Ramos (cell line): ENCODE results near the gene ZBTB7A.

Experiments used
- in situ Hi-C: fragments of 300-500 bp; cut with MboI; formaldehyde crosslinking; loops from one replicate; pipeline ENCODE4 v1.14.3; 2022; ENCODE audit warnings: low sequenced_read_pairs; ENCODE audit not compliant: unreplicated experiment

Gene ZBTB7A

DNA sequence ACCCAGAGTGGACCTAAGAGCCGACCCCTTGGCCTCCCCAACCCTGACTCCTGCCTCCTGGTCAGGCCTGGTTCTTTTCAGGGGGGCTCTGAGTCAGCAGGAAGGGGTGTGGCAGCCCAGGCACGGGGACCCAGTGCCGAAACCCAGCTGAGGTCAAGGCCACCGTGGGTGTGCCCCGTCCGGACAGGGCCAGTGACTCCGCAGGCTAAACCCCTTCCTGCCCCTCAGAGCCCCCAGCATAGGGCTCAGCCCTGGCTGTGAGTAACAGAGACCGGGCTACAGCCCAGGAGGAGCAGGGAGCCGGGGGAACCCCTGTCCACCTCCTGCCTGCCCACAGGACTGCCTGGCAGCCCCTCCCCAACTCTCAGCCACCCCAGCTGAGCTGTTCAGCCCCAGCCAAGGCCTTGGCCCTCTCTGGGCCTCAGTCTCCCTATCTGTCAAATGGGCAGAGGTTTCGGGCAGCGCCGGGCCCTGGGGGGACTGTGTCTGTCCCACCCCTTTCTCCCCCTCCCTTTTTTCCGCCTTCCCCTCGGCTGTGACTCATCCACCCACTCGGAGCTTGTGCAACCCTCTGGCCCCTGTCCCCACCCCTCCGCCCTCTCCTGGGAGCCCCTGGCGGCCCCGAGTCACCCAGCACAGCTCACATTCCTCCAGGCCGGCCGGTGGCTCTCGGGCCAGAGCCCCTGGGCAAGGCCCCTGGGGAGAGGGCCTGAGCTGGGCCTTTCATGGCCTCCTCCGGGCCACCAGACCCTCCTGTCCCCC is 8.6 kb downstream of the ZBTB7A start:
- in situ Hi-C loops: no loop called here

DNA sequence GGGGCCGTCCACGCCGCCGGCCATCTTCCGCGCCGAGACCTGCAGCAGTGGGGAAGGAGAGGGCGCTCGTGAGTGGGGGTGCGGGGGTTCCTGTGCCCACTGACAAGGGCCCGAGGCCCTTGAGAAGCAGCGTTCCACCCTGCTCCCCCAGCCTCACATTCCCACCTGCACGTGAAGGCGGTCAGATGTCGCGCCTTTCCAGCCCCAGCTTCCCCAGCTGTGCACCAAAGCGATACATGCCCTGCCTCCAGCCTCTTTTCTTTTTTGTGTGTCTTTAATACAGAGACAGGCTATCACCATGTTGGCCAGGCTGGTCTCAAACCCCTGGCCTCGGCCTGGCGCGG is 11.5 kb downstream of the ZBTB7A start:
- in situ Hi-C loops: no loop called here

DNA sequence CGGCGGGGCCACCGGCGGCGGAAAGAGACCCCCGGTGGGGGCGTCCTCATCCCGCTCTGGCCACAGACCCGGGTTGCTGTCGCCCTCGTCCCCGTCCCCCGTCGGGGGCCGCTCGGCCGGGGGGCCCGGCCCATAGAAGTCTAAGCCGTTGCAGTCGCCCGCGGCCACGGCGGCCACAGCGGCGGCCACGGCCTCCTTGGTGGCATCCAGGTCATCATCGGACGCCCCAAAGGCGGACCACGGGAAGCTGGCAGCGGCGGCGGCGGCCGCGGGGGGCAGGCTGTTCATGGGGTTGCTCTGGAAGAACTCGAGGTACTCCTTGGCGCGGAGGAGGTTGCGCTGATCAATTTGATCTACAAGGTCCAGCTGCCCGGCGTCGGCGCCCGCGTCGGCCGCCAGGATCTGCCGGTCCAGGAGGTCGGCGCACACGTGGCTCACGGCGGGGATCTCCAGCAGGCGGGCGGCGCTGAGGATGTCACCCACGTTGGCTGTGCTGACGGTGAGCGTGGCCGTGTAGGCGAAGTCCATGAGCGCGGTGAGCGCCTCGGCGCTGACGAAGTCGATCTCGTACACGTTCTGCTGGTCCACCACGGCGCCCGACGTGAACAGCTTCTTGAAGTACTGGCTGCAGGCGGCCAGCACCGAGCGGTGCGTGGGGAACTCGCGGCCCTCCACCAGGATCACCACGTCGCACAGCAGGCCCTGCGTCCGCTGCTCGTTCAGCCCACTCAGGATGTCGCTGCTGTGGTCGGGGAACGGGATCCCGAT is 12.1 kb downstream of the ZBTB7A start:
- in situ Hi-C loops: no loop called here

DNA sequence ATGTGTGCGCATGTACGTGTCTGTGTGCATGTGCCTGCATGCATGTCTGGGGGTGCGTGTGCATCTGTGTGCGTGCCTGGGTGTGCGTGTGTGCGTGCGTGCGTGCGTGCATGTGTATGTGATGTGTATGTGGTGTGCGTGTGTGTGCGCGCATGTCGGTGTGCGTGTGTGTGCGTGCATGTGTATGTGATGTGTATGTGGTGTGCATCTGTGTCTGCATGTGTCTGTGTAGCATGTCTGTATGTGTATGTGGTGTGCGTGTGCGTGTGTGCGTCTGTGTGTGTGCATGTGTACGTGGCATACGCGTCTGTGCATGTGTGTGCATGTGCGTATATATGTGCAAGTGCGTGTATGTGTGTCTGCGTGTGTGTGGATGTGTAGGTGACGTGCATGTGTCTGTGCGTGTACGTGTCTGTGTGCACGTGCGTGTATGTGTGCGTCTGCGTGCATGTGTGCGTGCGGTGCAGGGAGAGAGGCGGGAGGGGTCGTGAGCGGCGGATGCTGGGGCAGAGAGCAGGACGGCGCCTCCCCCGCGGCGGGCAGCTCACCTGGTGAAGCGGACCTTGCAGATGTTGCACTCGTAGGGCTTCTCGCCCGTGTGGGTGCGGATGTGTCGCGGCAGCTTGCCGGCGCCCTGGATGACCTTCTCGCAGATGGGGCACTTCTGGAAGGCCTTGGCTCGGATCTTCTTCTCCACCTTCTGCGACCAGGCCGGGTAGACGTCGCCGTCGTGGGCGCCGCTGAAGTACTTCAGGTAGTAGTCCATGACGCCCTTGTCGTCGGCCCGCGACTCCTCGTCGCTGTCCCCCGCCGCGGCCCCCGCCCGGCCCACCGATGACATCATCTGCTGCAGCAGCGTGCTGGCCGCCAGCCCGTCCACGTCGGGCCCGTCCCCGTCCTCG is 13.0 kb downstream of the ZBTB7A start:
- in situ Hi-C loops: no loop called here

DNA sequence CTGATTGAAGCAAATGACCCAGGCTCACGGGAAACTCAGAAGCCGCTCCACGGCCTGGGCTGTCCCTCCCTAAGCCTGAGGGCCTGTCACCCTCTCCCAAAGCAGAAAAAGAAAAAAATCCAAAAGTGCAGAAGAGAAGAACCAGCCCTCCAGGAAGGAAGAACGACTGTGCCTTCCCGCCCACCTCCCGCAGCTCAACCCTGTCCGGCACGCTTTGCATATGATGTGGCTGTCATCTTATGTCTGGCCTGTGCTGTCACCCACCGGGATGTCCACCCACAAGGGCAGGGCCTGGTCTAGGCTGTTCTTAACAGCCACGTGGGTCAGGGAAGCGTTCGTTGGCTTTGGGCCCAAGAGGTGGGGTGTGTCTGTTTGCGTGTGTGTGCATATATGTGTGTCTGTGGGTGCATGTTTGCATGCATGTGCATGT is 13.7 kb downstream of the ZBTB7A start:
- in situ Hi-C loops: no loop called here

DNA sequence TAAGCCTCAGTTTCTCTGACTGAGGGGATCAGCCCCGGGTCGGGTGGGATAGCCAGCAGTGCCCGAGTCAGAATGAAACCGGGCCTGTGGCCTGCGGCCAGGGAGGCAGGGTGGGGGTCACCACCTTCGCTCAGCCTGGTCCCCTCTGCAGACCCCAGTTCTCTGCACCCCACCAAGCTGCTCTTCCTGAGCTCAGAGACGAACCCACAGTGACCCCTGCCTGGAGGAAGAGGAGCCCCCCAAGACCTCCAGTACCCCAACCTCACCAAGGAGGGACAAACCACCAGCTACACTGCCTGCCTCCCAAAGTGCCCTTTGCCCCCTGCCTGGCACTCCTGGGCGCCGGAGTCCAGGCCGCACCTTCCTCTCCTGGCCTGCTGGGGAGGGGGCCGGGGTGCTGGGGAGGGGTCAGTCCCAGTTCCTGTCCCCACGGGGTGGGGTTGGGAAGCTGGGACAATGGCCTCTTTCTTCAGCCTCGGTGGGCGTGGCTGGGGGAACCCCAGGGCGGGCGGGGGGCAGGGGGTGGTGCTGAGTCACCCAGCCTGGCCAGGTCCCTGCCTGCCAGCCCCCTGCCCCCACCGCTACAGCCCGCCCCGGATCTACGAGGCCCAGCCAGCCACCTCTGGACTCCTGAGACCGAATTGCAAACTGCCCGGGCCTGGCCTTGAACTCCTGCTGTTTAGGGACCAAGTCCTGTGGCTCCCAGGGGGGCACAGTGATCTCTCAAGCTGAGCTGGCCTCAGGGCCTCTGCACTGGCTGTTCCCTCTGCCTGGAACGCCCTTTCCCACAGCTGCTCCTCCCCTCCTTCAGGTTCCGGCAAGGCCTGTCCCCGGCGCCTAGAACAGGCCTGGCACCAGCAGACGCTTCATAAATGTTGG is 14.3 kb downstream of the ZBTB7A start:
- in situ Hi-C loops: no loop called here

DNA sequence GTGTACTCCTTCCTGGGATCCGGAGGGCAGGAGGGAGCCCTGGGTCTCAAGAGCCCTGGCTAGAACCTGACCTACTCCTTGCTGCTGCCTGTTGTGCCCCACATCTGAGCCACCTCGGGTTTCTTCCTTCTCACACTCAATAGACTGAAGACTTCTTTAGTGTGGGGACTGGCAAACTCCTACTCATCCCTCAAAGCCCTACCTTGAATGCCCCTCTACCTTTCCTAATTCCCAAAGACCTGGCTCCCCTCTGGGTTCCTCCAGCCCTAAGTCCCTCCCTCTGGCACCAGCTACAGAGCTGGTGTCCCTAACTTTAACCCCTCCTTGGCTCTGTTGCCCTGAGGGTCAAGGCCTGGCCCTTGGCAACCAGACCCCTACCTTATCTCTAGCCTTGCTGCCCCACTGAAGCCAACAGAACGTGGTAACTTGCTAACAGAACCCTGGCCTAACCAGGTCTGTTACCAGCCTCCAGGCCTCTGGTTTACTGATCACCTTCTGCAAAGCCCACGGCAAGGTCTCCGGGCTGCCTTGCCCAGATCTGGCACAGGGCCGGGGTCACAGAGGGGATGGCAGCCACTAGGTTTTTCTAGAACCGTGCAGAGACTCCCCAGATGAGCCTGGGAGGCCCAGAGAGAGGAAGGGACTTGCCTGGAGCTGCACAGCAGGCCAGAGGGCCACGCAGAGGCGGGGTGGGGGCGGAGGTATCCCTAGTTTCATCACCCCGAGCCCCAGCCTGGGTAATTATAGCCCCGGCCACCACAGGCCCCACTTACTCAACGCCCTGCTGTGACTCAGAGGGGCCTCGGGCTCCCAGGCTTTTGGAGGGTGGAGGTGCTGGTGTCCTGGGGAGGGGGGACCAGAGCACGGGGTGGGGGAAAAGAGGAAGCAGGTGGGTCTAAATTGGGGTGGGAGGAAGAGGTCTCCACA is 15.3 kb downstream of the ZBTB7A start:
- in situ Hi-C loops: no loop called here

DNA sequence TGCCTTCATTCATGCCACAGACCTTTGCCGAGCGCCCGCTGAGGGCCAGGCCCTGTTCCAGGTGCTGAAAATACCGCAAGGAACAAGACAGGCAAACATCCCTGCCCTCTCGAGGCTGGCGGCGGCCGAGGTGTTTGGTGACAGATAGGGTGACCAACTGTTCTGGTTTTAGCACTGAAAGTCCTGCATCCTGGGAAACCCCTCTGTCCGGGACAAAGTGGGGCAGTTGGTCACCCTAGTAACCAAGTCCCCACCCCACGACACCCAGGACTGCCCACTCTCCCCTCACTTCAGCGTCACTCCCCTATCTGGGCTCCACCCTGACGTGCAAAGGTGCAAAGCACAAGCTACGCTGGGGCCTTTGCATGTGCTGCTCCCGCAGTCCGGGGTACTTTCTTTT is 17.3 kb downstream of the ZBTB7A start:
- in situ Hi-C loops: no loop called here

DNA sequence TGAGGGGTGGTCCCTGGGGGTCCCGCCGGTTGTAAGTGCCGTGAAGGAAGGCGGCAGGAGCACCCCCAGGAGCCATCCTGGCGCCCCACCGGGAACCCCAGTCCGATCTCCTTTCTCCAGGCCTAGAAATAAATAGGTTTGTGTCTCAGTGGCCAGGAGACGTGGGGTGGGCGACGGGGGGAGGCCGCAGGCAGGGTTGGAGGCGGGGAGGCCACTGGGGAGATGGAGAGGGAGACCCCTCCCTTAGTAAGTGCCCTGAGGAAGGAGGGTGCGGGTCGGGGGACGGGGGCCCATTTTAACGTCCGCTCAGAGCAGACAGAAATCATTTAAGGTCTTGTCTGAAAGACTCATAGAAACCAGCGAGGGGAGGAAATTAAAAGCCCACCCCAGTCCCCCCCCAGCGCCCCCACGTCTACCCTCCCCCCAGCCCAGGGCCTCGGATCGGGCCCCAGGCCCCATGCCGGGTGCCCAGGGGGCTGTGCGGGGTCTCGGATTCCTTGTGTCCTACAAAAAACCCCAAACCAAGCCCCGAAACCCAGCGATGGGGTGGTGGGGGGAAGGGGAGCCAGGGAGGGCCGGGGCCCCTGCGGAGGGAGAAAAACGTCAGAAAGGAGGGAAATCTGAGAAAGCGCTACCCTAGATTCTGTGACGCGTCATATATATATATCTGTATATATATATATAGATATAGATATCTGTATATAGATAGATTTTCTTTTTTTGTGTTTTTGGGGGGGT is 19.6 kb downstream of the ZBTB7A start:
- in situ Hi-C loops: no loop called here

DNA sequence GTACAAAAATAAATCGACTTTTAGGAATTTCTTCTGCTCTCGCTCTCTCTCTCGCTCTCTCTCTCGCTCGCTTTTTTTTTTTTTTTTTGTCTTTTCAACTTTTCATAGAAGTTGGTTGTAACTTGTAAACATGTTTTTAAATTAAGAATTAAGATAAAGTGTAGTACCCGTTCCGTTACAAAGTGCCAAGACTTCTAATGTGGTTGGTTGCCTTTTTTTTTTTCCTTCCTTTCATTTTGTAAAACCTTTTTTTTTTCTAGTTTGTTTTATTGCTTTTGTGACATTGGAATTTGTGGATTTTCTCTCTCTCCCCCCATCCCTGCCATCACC is 20.4 kb downstream of the ZBTB7A start:
- in situ Hi-C loops: no loop called here

DNA sequence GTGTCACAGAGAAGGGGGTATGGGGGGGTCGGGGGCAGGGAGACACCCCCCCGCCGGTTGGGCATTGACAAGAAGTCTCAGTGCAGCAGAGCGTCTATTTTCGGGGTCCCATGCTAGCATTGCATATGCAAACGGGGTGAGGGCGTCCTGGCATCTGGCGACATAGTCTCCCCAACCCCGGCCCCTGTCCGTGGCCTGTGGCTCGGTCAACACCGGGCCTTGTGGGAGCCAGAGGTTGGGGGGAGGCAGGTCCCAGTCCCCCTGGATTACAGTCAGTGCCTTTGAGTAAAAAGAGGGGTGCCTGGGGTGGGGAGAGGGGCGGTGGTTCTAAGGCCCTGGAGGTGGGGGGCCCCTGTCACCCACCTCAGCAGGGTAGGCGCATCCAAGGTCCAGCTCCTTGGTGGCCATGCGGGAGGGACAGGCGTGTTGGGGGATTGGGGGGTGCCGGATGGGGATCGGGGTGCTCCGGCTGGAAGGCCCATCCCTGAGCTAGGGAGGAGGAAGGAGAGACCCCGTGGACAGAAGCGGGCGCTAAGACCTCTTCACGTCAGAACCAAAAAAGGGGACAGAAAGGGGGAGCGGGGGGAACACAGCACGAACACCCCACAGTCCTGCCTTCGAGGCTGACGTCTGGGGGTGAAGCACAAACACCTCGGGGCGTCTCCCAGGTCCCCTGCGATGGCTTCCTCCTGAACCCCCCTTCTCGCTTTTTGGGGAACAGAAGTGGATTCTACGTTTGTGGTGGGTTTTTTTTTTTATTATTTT is 20.9 kb downstream of the ZBTB7A start:
- in situ Hi-C loops: no loop called here

DNA sequence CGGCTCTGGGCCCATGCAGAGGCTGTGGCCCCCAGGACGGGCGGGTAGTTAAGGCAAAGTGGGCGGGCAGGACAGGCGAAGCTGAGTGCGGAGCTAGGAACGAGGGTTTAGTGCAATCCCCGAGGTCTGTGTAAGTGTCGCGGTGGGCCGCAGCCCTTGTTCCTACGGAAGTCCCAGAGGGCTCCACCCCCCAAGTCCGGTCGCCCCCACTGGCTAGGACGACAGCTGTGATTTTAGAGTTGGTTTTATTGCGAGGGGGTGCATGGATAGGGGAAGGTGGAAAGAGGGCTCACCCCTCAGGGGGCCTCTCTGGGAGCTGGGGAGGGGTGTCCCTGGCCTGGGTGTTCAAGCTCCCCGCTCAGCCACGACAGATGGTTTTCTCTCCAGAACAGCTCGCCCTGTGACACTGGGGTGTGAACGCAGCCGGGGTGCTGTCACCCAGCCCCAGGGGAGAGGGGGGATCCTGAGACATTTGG is 21.7 kb downstream of the ZBTB7A start:
- in situ Hi-C loops: no loop called here

DNA sequence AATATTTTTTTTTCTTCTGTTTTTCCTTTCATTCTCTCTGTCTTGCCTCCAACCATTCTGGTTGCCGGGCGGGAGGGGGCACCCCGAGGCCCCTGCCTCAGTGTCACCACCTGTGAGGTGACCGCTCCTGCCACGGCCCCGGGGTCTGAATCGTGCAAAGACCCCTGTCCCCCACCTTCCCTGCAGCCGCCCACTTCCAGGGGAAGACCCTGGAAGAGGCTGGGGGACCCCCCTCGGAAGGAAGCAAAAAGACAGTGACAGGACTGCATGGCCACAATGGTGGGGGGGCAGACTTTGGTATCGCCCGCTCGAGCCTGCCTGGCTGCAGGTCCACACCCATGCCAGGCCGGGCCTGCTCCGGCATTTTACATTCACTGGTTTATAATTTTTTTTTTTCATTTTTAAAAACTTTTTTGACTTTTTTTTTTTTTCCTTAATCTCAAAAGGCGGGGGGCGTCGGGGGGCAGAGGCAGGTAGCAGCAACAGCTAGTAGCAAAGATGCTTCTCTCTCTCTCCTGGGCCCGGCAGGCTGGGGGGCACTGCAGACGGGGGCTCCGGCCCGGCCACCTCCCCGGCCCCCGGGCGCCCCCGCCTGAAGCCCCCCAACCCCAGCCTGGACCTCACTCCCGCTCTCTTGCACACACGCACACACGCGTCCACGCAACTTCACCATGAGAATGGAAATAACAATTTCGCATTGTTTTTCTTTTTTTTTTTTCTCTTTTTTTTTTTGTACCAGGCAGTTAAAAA is 22.6 kb downstream of the ZBTB7A start:
- in situ Hi-C loops: no loop called here

DNA sequence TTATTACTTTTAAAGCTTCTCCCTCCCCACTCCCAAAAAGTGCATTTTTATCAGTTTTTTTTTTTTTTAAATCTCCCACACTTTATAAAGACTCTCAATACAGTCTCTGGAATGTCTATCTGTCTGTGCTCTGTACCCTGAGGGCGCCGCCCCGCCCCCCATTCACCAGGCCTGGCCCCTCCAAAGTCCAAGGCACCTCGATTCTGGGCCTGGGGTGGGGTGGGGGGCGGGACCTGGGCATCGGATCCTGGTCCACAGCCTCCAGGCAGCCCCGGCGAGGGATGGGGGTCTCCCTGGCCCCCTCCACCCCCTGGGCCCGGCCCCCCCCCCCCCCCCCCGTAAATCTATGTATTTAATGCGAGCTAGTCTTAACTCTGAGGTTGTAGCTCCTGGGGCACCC is 23.3 kb downstream of the ZBTB7A start:
- in situ Hi-C loops: no loop called here

DNA sequence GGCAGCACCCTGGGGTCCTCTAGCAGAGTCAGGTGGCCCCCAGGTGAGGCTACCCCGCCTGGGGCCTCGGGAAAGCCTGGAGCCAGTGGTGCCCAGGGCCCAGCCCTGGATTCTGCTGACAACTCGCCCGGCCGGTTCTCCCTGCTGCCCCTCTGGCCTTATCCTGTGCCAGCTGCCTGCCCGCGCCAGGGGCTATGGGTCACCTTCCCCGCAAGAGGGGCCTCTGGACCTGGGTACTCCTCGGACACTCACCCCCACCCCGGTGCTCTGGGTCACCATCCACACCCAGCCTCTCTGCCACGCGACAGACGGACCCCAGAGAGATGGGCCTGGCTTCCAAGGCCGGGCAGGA is 24.0 kb downstream of the ZBTB7A start:
- in situ Hi-C loops: no loop called here

DNA sequence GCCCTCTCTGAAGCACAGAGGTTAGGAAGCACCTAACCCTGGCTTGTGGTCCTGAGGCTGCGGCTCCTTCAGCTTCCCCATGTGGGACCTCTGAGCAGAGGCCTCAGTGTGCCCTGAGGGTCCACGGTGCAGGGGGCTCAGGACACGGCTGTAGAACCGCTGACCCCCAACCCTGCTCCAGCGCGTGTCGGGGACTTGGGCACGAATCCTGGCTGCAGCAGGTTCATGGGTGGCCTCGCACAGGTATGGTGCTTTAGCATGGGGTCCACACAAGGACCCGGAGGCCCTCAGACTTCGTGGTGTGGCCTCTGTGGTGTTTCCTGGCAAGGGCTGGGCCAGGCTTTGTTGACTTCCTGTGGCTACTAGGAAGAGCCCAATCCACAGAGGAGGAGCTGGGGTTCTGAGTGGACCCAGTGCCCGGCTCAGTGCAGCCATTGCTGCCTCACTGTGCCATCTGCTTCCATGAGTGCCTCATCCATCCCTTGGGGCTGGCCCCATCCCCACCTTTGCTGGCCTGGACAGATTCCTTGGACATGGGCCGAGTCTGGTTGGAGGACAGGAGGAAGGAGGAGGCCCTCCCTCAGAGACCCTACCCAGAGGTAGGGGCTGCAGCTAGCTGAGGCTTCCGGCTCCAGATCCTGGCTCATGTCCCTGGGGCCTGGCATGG is 24.5 kb downstream of the ZBTB7A start:
- in situ Hi-C loops: no loop called here
